ENCODE measurements around the gene EML4. TPM values are rescaled to one million over a fixed set of nuclear protein-coding genes. Genes with fewer than 3 reads are reported as not detected.

The EML4 gene
- total RNA-seq, 1 donor from 2014 or later: 109 TPM

DNA sequence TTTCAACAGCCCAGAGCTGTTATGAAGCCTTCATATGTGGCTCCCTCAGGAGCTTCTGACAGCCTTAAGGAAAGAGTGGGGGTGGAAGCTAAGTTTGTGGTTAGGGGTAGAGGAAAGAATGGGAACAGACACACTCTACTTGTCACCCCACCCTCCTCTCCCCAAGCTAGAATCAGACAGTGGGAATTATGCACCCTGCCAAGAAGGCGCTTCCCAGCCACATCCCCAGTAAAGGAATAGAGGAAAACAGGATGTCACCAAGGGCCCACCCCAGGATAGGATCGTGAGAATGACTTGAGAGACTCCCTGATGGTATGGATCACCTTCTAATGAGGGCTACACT, 32.4 kb upstream of the EML4 start:
- Histone ChIP-seq H3K4me1 (peaks cover 81% of the 10 kb centered on the region), H3K4me3 (no peak overlapping the region), H3K36me3 (no peaks in the 10 kb centered on the region), H3K9me3 (no peaks in the 10 kb centered on the region), H3K27ac (peak overlapping the region; percentile 2), H3K27me3 (ENCODE audit: low read depth) (no peaks in the 10 kb centered on the region)
- intact Hi-C loops (cut with DNase I): no loop called here
- ATAC-seq (no peak), DNase-seq (no peak)
- TF ChIP-seq, protein P1, sequence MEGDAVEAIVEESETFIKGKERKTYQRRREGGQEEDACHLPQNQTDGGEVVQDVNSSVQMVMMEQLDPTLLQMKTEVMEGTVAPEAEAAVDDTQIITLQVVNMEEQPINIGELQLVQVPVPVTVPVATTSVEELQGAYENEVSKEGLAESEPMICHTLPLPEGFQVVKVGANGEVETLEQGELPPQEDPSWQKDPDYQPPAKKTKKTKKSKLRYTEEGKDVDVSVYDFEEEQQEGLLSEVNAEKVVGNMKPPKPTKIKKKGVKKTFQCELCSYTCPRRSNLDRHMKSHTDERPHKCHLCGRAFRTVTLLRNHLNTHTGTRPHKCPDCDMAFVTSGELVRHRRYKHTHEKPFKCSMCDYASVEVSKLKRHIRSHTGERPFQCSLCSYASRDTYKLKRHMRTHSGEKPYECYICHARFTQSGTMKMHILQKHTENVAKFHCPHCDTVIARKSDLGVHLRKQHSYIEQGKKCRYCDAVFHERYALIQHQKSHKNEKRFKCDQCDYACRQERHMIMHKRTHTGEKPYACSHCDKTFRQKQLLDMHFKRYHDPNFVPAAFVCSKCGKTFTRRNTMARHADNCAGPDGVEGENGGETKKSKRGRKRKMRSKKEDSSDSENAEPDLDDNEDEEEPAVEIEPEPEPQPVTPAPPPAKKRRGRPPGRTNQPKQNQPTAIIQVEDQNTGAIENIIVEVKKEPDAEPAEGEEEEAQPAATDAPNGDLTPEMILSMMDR (IDR thresholded peaks at IDR 0.05): no peak

DNA sequence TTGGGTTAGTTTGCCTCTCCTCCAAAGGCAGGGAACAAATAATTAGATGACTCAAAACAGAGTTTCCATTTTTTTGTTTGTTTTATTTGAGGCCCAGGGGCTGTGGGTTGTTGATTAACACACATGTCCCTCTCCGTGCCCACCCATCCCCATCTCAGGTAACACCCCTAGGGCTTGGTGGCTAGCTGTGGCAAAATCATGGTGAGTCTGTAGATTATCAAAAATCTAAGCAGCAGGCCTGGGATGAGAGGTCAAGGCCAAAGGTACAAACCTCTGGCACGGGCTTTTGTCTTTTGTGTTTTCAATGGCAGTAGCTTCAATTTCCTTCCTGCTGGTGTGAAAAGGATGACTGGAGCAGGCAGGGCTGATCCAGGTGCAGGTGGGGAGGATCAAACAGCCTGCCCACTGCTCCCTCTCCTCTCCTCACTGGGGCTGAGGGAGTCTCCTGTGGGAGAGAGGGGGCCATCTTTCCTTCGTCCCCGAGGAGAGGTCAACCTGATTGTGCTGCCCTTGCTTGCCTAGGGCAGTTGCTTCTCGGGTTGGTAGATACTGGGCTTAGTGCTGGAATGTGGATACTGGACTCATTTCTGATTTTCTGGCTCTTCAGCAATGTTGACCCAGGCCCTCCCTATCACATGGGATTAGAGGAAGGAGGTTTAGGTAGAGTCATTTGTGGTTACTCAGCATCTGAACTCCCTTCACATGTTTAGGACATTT, 31.9 kb upstream of the EML4 start:
- H3K9me3 ChIP-seq: no peaks in the 10 kb centered on the region
- ATAC-seq: no peak
- no peaks in the 10 kb centered on the region for H3K36me3 ChIP-seq
- no peaks in the 10 kb centered on the region for H3K27me3 ChIP-seq (ENCODE audit: low read depth)
- intact Hi-C loops (cut with DNase I): no loop called here
- peaks cover 81% of the 10 kb centered on the region for H3K4me1 ChIP-seq
- H3K27ac ChIP-seq: peak overlapping the region; percentile 2
- TF ChIP-seq, protein P1 (IDR thresholded peaks at IDR 0.05): no peak
- no peak for DNase-seq
- no peak overlapping the region for H3K4me3 ChIP-seq

DNA sequence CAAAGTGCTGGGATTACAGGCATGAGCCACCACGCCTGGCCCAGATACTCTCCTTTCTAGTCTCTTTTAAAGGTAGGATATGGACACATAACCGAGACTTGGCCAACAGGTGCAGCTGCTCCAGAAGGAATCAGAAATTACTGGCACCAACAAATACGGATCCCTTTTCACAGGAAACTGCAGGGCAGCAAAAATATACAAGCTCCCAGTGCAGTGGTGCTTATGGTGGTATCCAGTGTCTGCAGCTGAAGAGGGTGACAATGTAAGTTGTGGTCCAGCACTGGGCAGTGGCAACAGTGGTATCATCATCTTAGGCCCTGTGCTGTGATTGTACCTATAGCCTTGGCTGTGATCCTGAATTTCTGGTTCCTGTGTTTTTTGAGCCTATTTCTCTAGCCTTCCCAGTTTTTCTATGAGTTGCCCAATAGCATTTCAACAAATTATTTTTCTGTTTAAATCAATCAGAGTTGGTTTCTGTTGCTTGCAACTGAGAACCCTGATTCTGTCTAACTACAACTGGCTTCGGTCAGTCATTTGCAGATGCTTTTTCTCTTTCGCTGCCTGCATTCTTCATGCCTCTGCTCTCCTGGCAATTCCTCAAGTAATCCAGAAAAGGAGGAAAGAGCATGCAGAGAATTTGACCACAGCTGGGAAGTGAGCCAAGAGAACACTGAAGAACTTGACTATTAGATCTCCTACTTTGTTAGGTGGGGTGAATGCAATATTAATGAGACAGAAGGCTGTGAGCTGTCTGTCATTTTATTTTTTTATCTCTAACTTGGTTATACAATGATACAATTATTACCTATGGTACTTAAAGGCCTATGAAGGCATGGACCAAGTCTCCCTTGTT, 30.8 kb upstream of the EML4 start:
- intact Hi-C loops (cut with DNase I): no loop called here
- ATAC-seq: peak; percentile 18 to 31
- TF ChIP-seq, protein P1 (IDR thresholded peaks at IDR 0.05): no peak
- Histone ChIP-seq H3K27me3 (ENCODE audit: low read depth) (no peaks in the 10 kb centered on the region), H3K36me3 (no peaks in the 10 kb centered on the region), H3K4me3 (no peak overlapping the region), H3K4me1 (peaks cover 78% of the 10 kb centered on the region), H3K27ac (peak overlapping the region; percentile 0), H3K9me3 (no peaks in the 10 kb centered on the region)
- no peak for DNase-seq

DNA sequence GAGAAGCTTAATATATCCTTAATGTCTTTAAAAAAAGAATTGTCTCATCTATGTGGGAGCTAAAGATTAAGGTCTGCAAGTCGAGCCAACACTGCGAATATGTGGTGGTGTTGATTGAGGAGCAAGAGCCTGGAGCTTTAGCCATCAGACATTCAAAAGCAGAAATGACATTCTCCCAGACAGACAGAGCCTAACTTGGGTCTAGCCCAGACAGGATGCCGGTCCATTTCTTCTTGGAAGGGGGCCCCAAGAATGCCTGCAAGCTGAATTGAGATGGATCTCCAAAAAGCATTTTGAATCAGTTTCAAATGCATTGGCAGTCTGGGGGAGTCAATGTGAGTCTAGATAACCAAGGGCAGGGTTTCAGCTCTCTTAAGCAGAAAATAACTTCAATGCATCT, 30.1 kb upstream of the EML4 start:
- DNase-seq (no peak), ATAC-seq (no peak)
- H3K9me3 ChIP-seq: no peaks in the 10 kb centered on the region
- no peaks in the 10 kb centered on the region for H3K27me3 ChIP-seq (ENCODE audit: low read depth)
- H3K4me3 ChIP-seq: no peak overlapping the region
- H3K27ac ChIP-seq: no peak overlapping the region
- TF ChIP-seq, protein P1 (IDR thresholded peaks at IDR 0.05): no peak
- peaks cover 73% of the 10 kb centered on the region for H3K4me1 ChIP-seq
- H3K36me3 ChIP-seq: no peaks in the 10 kb centered on the region
- intact Hi-C loops (cut with DNase I): no loop called here

DNA sequence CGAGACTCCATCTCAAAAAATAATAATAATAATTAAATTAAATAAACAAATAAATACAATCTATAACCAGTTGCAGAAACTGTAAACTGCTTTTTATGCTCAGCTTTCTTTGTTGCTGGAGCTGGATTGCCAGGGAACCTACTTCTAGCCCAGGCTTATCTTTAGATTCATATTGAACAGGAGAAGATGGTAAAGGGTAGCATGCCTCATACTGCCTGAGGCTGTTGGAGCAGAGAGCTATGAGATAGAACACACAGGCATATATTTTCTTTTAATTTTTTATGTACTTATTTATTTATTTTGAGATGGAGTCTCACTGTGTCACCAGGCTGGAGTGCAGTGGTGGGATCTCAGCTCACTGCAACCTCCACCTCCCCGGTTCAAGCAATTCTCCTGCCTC, 28.7 kb upstream of the EML4 start:
- Histone ChIP-seq H3K4me3 (no peak overlapping the region), H3K36me3 (no peaks in the 10 kb centered on the region), H3K27me3 (ENCODE audit: low read depth) (no peaks in the 10 kb centered on the region), H3K9me3 (no peaks in the 10 kb centered on the region), H3K27ac (peak overlapping the region; percentile 83), H3K4me1 (peaks cover 70% of the 10 kb centered on the region)
- intact Hi-C loops (cut with DNase I): no loop called here
- DNase-seq: no peak
- no peak for ATAC-seq
- TF ChIP-seq, protein P1 (IDR thresholded peaks at IDR 0.05): no peak
